IPS DF 19.7 (cell line): ENCODE data around the gene SKAP1.
"Not testable (repeated sequence)": the region's sequence is repeated elsewhere in the genome, so short reads cannot be mapped to it uniquely, and the experiment has no call there.

Source experiments
- DNase-seq: peaks from one replicate; pipeline ENCODE4 v3.0.0-alpha.2; 2013; ENCODE audit warnings: low read depth, low spot score

The SKAP1 gene

GRCh38 chr17:48285614-48286013, 144.4 kb downstream of the SKAP1 start:
- DNase-seq = no peak

- DNase-seq = no peak
These were observed 146.1 kb downstream of the SKAP1 start for GRCh38 chr17:48283907-48284306.

GRCh38 chr17:48283411-48283810, 146.6 kb downstream of the SKAP1 start:
- no peak for DNase-seq

GRCh38 chr17:48282303-48282702, 147.7 kb downstream of the SKAP1 start:
- DNase-seq = no peak

GRCh38 chr17:48278760-48279491, 151.1 kb downstream of the SKAP1 start:
- no peak for DNase-seq

- DNase-seq = no peak
These were observed 153.2 kb downstream of the SKAP1 start for GRCh38 chr17:48276776-48277175.

GRCh38 chr17:48270899-48271298, 159.1 kb downstream of the SKAP1 start:
- DNase-seq = no peak

GRCh38 chr17:48269209-48269608, 160.8 kb downstream of the SKAP1 start:
- DNase-seq = no peak

GRCh38 chr17:48263731-48264035, 166.3 kb downstream of the SKAP1 start:
- DNase-seq = no peak

GRCh38 chr17:48262982-48263730, 166.9 kb downstream of the SKAP1 start:
- no peak for DNase-seq

GRCh38 chr17:48261297-48261880, 168.6 kb downstream of the SKAP1 start:
- peak; percentile 75 for DNase-seq

GRCh38 chr17:48259694-48260291, 170.2 kb downstream of the SKAP1 start:
- DNase-seq = peak; percentile 30

- DNase-seq = no peak
These were observed 171.7 kb downstream of the SKAP1 start for GRCh38 chr17:48258331-48258730.

GRCh38 chr17:48255759-48256158, 174.3 kb downstream of the SKAP1 start:
- no peak for DNase-seq

- DNase-seq = peak; percentile 7
These were observed 175.1 kb downstream of the SKAP1 start for GRCh38 chr17:48254896-48255295.

- DNase-seq = no peak
These were observed 176.0 kb downstream of the SKAP1 start for GRCh38 chr17:48253975-48254374.

- DNase-seq = no peak
These were observed 178.1 kb downstream of the SKAP1 start for GRCh38 chr17:48251950-48252349.

GRCh38 chr17:48250949-48251348, 179.1 kb downstream of the SKAP1 start:
- DNase-seq = no peak

- not testable (repeated sequence) for DNase-seq
These were observed 180.0 kb downstream of the SKAP1 start for GRCh38 chr17:48250059-48250458.

GRCh38 chr17:48247603-48248002, 182.4 kb downstream of the SKAP1 start:
- no peak for DNase-seq

GRCh38 chr17:48247038-48247437, 183.0 kb downstream of the SKAP1 start:
- no peak for DNase-seq

GRCh38 chr17:48246612-48247011, 183.4 kb downstream of the SKAP1 start:
- DNase-seq = no peak
